C4-2B (cell line): ENCODE measurements around the gene TM7SF2.

ENCODE experiments used
- ZFX ChIP-seq: fragments of 450-650 bp; IDR thresholded peaks from 2 replicates; pipeline ENCODE4 v1.6.1; 2017
- TF ChIP-seq, protein P1 (sequence below): fragments of 450-650 bp; conservative IDR thresholded peaks from 2 replicates; pipeline ENCODE4 v1.5.1; 2017; ENCODE audit warnings: mild to moderate bottlenecking

- TF ChIP-seq, protein P1, sequence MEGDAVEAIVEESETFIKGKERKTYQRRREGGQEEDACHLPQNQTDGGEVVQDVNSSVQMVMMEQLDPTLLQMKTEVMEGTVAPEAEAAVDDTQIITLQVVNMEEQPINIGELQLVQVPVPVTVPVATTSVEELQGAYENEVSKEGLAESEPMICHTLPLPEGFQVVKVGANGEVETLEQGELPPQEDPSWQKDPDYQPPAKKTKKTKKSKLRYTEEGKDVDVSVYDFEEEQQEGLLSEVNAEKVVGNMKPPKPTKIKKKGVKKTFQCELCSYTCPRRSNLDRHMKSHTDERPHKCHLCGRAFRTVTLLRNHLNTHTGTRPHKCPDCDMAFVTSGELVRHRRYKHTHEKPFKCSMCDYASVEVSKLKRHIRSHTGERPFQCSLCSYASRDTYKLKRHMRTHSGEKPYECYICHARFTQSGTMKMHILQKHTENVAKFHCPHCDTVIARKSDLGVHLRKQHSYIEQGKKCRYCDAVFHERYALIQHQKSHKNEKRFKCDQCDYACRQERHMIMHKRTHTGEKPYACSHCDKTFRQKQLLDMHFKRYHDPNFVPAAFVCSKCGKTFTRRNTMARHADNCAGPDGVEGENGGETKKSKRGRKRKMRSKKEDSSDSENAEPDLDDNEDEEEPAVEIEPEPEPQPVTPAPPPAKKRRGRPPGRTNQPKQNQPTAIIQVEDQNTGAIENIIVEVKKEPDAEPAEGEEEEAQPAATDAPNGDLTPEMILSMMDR = no peak
- TF ChIP-seq ZFX = no peak
Measured at GRCh38 chr11:65159012-65159411, 47.3 kb downstream of the TM7SF2 start.
